HepG2 (cell line): ENCODE results near the gene SPTB. TPM values are rescaled to one million over a fixed set of nuclear protein-coding genes. Genes with fewer than 3 reads are reported as not detected.

Experiments used
- ATAC-seq: fragments of 200-7000 bp; cut with Tn5 transposase; 3 replicates; pipeline ENCODE4 v1.9.1; 2020; ENCODE audit warnings: mild to moderate bottlenecking, moderate library complexity
- BruUV-seq: library from RNA; stranded (reverse); fragments of 400-500 nt; replicated peaks from 2 replicates; lab custom pipeline; 2021; lab: Mats Ljungman, UMichigan
- CTCF ChIA-PET: fragments of 300-600 bp; formaldehyde crosslinking; extraction: SDS; loops from one replicate; lab custom pipeline; 2021; ENCODE audit warnings: low total read pairs, inconsistent platforms, low intra/inter-chr PET ratio; lab: Yijun Ruan, JAX
- POLR2A ChIA-PET: fragments of 350-600 bp; sonication (Branson Sonifier 250); formaldehyde crosslinking; loops from one replicate; lab custom pipeline; 2020; ENCODE audit warnings: antibody characterized with exemption, inconsistent platforms; lab: Yijun Ruan, JAX
- DNase-seq: peaks from one replicate; pipeline ENCODE4 v3.0.0-alpha.2; 2015; ENCODE audit warnings: low spot score
- FAIRE-seq: peaks from 3 replicates; lab custom pipeline; 2011; peaks lifted over from hg19 to GRCh38; lab: Jason Lieb, UNC
- H2AFZ ChIP-seq: one replicate; pipeline ENCODE4 v1.6.1; 2011; ENCODE audit warnings: low read length, inconsistent platforms
- H3K27ac ChIP-seq: fragments of 300-600 bp; 3 replicates; pipeline ENCODE4 v1.8.0; 2011; ENCODE audit warnings: mixed run types, mild to moderate bottlenecking, mixed read lengths, low read length, inconsistent platforms; ENCODE audit not compliant: insufficient read depth; ENCODE audit errors: extremely low read length
- H3K27me3 ChIP-seq, 2 experiments: fragments of 200-600 bp in 1 of 2; 2 replicates in 1 of 2; 3 replicates in 1 of 2; pipeline versions ENCODE4 v1.6.0 to v1.8.0; 2011; ENCODE audit warnings: low read length in 2 of 2, mild to moderate bottlenecking in 2 of 2, moderate library complexity in 2 of 2, inconsistent platforms in 1 of 2; ENCODE audit not compliant: insufficient read depth in 2 of 2, control insufficient read depth in 1 of 2
- H3K36me3 ChIP-seq, 2 experiments: fragments of 200-600 bp in 1 of 2; replicated peaks in 1 of 2; 2 replicates in 1 of 2; 3 replicates in 1 of 2; pipeline versions ENCODE4 v1.5.1 to v1.8.0; 2011; ENCODE audit warnings: low read length in 2 of 2, inconsistent platforms in 1 of 2; ENCODE audit not compliant: insufficient read depth in 2 of 2, control insufficient read depth in 1 of 2
- H3K4me1 ChIP-seq: 2 replicates; pipeline ENCODE4 v1.5.1; 2012; ENCODE audit warnings: low read length, inconsistent platforms; ENCODE audit not compliant: insufficient read depth
- H3K4me2 ChIP-seq: 2 replicates; pipeline ENCODE4 v1.6.0; 2011; ENCODE audit warnings: low read depth, low read length, inconsistent platforms
- H3K4me3 ChIP-seq, 3 experiments: fragments of 200-600 bp in 1 of 3; sonication (generic), shearing (Covaris generic) in 1 of 3; replicated peaks in 1 of 3; 2 replicates each; pipeline ENCODE4 v1.5.1; 2011 to 2016; ENCODE audit warnings: low read length in 3 of 3, inconsistent platforms in 2 of 3, low read depth in 2 of 3, mild to moderate bottlenecking in 2 of 3, control low read depth in 1 of 3, mixed read lengths in 1 of 3; ENCODE audit not compliant: insufficient read depth in 1 of 3
- H3K79me2 ChIP-seq: one replicate; pipeline ENCODE4 v1.6.1; 2011; ENCODE audit warnings: low read length, inconsistent platforms; ENCODE audit not compliant: insufficient read depth
- H3K9ac ChIP-seq: 2 replicates; pipeline ENCODE4 v1.6.0; 2011; ENCODE audit warnings: mild to moderate bottlenecking, low read depth, low read length, inconsistent platforms; ENCODE audit not compliant: insufficient read depth
- H3K9me3 ChIP-seq: 2 replicates; pipeline ENCODE4 v1.5.1; 2012; ENCODE audit warnings: mild to moderate bottlenecking, low read length
- H4K20me1 ChIP-seq: 2 replicates; pipeline ENCODE4 v1.6.0; 2011; ENCODE audit warnings: inconsistent platforms, mild to moderate bottlenecking, low read length, moderate library complexity; ENCODE audit not compliant: insufficient read depth
- AFF4 ChIP-seq: sonication (generic); formaldehyde crosslinking; IDR thresholded peaks from 2 replicates; pipeline ENCODE4 v1.4.0; 2020; ENCODE audit warnings: missing genetic modification reagents
- MED1 ChIP-seq: sonication (generic); formaldehyde crosslinking; IDR thresholded peaks from 2 replicates; pipeline ENCODE4 v1.4.0; 2020; ENCODE audit warnings: missing genetic modification reagents
- NFKB2 ChIP-seq: sonication (generic); formaldehyde crosslinking; IDR thresholded peaks from 2 replicates; pipeline ENCODE4 v1.4.0; 2020; ENCODE audit warnings: missing genetic modification reagents, borderline replicate concordance
- NPAS2 ChIP-seq: sonication (generic); formaldehyde crosslinking; IDR thresholded peaks from 2 replicates; pipeline ENCODE4 v1.8.0; 2022; ENCODE audit warnings: mild to moderate bottlenecking, missing genetic modification reagents, borderline replicate concordance
- POLR2G ChIP-seq: fragments of 200-400 bp; formaldehyde crosslinking; IDR thresholded peaks from 2 replicates; pipeline ENCODE4 v1.6.1; 2018; ENCODE audit warnings: mild to moderate bottlenecking, low read depth, low read length, moderate library complexity
- RBM39 ChIP-seq: fragments of 200-400 bp; formaldehyde crosslinking; IDR thresholded peaks from one replicate; pipeline ENCODE4 v1.6.1; 2018; ENCODE audit warnings: antibody characterized with exemption, mild to moderate bottlenecking, low read depth, low read length; ENCODE audit not compliant: poor library complexity, severe bottlenecking
- SAFB2 ChIP-seq: sonication (generic); formaldehyde crosslinking; IDR thresholded peaks from 2 replicates; pipeline ENCODE4 v1.5.1; 2020; ENCODE audit warnings: missing genetic modification reagents, low read depth, mild to moderate bottlenecking, borderline replicate concordance
- SOX13 ChIP-seq, 3 experiments: fragments of 450-650 bp in 1 of 3; sonication (generic) in 1 of 3; formaldehyde crosslinking in 1 of 3; IDR thresholded peaks in 2 of 3; conservative IDR thresholded peaks in 1 of 3; 2 replicates each; pipeline versions ENCODE4 v1.5.0 to v1.6.1; 2016 to 2020; ENCODE audit warnings: antibody characterized with exemption in 1 of 3, mild to moderate bottlenecking in 1 of 3, missing compliant biosample characterization in 1 of 3, missing genetic modification reagents in 1 of 3, moderate library complexity in 1 of 3
- SRY ChIP-seq: sonication (generic); formaldehyde crosslinking; IDR thresholded peaks from 2 replicates; pipeline ENCODE4 v1.8.0; 2022; ENCODE audit warnings: mild to moderate bottlenecking, missing genetic modification reagents
- XBP1 ChIP-seq: sonication (generic); formaldehyde crosslinking; IDR thresholded peaks from 2 replicates; pipeline ENCODE4 v1.5.0; 2020; ENCODE audit warnings: missing genetic modification reagents
- ZMYM3 ChIP-seq: sonication (generic); formaldehyde crosslinking; IDR thresholded peaks from 2 replicates; pipeline ENCODE4 v1.5.1; 2020; ENCODE audit warnings: mild to moderate bottlenecking, missing genetic modification reagents
- ZNF10 ChIP-seq: sonication (generic); formaldehyde crosslinking; IDR thresholded peaks from 2 replicates; pipeline ENCODE4 v1.4.0; 2020; ENCODE audit warnings: mild to moderate bottlenecking, low read depth, missing genetic modification reagents, borderline replicate concordance
- ZNF263 ChIP-seq: sonication (generic); formaldehyde crosslinking; IDR thresholded peaks from 2 replicates; pipeline ENCODE4 v1.4.0; 2020; ENCODE audit warnings: missing genetic modification reagents
- ZNF280D ChIP-seq: sonication (generic); formaldehyde crosslinking; IDR thresholded peaks from 2 replicates; pipeline ENCODE4 v1.5.1; 2020; ENCODE audit warnings: mild to moderate bottlenecking, missing genetic modification reagents
- ZNF432 ChIP-seq: sonication (generic); formaldehyde crosslinking; IDR thresholded peaks from 2 replicates; pipeline ENCODE4 v1.5.0; 2020; ENCODE audit warnings: missing genetic modification reagents, mild to moderate bottlenecking, borderline replicate concordance
- ZNF674 ChIP-seq: sonication (generic); formaldehyde crosslinking; IDR thresholded peaks from 2 replicates; pipeline ENCODE4 v1.5.0; 2020; ENCODE audit warnings: low read depth, mild to moderate bottlenecking, missing genetic modification reagents
- ZNF878 ChIP-seq: sonication (generic); formaldehyde crosslinking; IDR thresholded peaks from 2 replicates; pipeline ENCODE4 v1.8.1; 2023; ENCODE audit warnings: mild to moderate bottlenecking, missing genetic modification reagents, moderate library complexity
- ZSCAN30 ChIP-seq: sonication (generic); formaldehyde crosslinking; IDR thresholded peaks from 2 replicates; pipeline ENCODE4 v1.5.0; 2020; ENCODE audit warnings: mild to moderate bottlenecking, missing genetic modification reagents
- WGBS: methylation state at CpG from one replicate; pipeline ENCODE4 v1.1.6; 2017; ENCODE audit warnings: low lambda C conversion rate; 5-methylcytosine and 5-hydroxymethylcytosine counted together
- in situ Hi-C: cut with HindIII; loops from 2 replicates; pipeline ENCODE4 v1.10.0; 2017; ENCODE audit warnings: low pct_unique_long_range_greater_than_20kb; ENCODE audit not compliant: extremely low pct_ligation_motif_present
- intact Hi-C: fragments of 100-400 bp; cut with micrococcal nuclease; formaldehyde crosslinking; loops from one replicate; pipeline ENCODE4 v1.10.0; 2022; ENCODE audit not compliant: unreplicated experiment
- polyA plus RNA-seq, 8 experiments: library from polyadenylated mRNA; depleted of rRNA in 3 of 8; stranded (reverse) in 7 of 8; unstranded in 1 of 8; fragments of >200 nt; fragmentation: Illumina TruSeq in 4 of 8; extraction: Trizol in 4 of 8; gene quantifications; 2 replicates each; pipeline versions ENCODE4 v1.2.1 to v1.2.3, GENCODE V29; 2011 to 2016; ENCODE audit warnings: low read depth in 4 of 8, missing spikeins in 1 of 8, mixed read lengths in 1 of 8; ENCODE audit not compliant: insufficient read depth in 1 of 8
- total RNA-seq, 5 experiments: library from RNA; depleted of rRNA; stranded (reverse); fragments of >200 nt; fragmentation: Illumina TruSeq; extraction: Trizol; gene quantifications; 2 replicates each; pipeline ENCODE4 v1.2.3, GENCODE V29; 2016; ENCODE audit warnings: low read depth in 1 of 5

SPTB gene
- total and polyA plus RNA-seq, 2 of the 13 experiments (the other 11 are each of a cell fraction or from before 2014, with no cell fraction given): 0.01 to 0.02 TPM

DNA sequence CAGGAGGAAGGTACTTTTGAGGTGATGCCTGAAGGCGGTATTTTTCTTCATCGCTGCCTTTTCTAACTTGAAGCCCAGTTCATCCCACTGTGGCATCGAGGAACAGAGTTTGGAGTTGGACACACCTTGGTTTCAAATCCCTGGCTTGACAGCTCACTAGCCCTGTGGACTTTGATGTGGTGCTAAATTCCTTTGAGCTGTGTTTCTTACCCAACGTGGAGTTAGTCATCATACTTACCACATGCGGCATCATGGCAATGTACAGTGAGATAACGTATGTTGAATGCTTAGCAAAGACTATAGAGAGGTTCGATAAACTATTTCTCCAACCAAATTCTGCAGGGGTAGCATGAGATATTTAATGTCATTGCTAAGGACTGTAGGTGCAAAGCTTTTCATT, 172.0 kb downstream of the SPTB start:
- peak; percentile 4; the same call in 1 of the 3 replicates for ATAC-seq
- no peak overlapping the region for H3K27ac ChIP-seq
- in situ Hi-C loops: no loop called here
- peak overlapping the region; percentile 94 for H3K4me2 ChIP-seq
- peaks cover 5% of the 10 kb centered on the region for H3K9me3 ChIP-seq
- no peak overlapping the region for H2AFZ ChIP-seq
- peaks cover 0 to 4% of the 10 kb centered on the region in 2 experiments; a peak in 1 of 5 replicates for H3K36me3 ChIP-seq
- FAIRE-seq: peak; percentile 50
- ChIA-PET CTCF (no interaction called here), POLR2A (interaction anchor here (1.2 to 2.6 kb wide), 2 partner anchors 12 to 15 kb away, joined by 3 to 14 read pairs; no protein-coding TSS in a partner anchor)
- WGBS: 45% methylated on average over 7 of the region's 7 CpGs
- peaks cover 0 to 14% of the 10 kb centered on the region in 2 experiments; a peak in 4 of 5 replicates for H3K27me3 ChIP-seq
- peak overlapping the region in 1 of 3 experiments; percentile 79; a peak in 1 of 6 replicates for H3K4me3 ChIP-seq
- H3K79me2 ChIP-seq: peaks cover 26% of the 10 kb centered on the region
- peaks cover 58% of the 10 kb centered on the region for H3K4me1 ChIP-seq
- BruUV-seq: no TSS peak
- intact Hi-C loops: loop anchor here (1.0 to 10.0 kb wide), 2 partner anchors 13 to 227 kb away; no protein-coding TSS in a partner anchor
- H3K9ac ChIP-seq: no peak overlapping the region
- no peaks in the 10 kb centered on the region for H4K20me1 ChIP-seq
- DNase-seq: peak; percentile 81
- TF ChIP-seq SOX13 (IDR thresholded peaks at IDR 0.05): no peak
- TF ChIP-seq SOX13 (CRISPR knock-in tag; conservative IDR thresholded peaks at IDR 0.05 in 1 of 2, IDR thresholded peaks at IDR 0.05 in 1 of 2): peak in 1 of 2 experiments; percentile 31; a peak in 1 of 4 replicates
- TF ChIP-seq SAFB2 (CRISPR knock-in tag): no peak
- TF ChIP-seq ZSCAN30: no peak
- no peak for TF ChIP-seq XBP1 (CRISPR knock-in tag)
- no peak for TF ChIP-seq SRY (CRISPR knock-in tag)
- no peak for TF ChIP-seq ZNF432
- TF ChIP-seq NFKB2 (CRISPR knock-in tag): no peak
- TF ChIP-seq MED1: peak; percentile 21; the same call in 1 of the 2 replicates
- TF ChIP-seq NPAS2 (CRISPR knock-in tag): no peak
- TF ChIP-seq POLR2G: no peak
- TF ChIP-seq ZNF878 (CRISPR knock-in tag): no peak
- TF ChIP-seq ZNF674 (CRISPR knock-in tag): no peak
- no peak for TF ChIP-seq AFF4 (CRISPR knock-in tag)
- no peak for TF ChIP-seq RBM39
- TF ChIP-seq ZMYM3 (CRISPR knock-in tag): no peak
- TF ChIP-seq ZNF10 (CRISPR knock-in tag): no peak
- TF ChIP-seq ZNF263: no peak
- TF ChIP-seq ZNF280D: no peak
